Brain pericyte (primary cell): ENCODE measurements around the gene GLE1.

Experiments
- DNase-seq: peaks from one replicate; pipeline ENCODE4 v3.0.0-alpha.2; 2012; ENCODE audit warnings: low read depth, low spot score

GLE1 gene, protein sequence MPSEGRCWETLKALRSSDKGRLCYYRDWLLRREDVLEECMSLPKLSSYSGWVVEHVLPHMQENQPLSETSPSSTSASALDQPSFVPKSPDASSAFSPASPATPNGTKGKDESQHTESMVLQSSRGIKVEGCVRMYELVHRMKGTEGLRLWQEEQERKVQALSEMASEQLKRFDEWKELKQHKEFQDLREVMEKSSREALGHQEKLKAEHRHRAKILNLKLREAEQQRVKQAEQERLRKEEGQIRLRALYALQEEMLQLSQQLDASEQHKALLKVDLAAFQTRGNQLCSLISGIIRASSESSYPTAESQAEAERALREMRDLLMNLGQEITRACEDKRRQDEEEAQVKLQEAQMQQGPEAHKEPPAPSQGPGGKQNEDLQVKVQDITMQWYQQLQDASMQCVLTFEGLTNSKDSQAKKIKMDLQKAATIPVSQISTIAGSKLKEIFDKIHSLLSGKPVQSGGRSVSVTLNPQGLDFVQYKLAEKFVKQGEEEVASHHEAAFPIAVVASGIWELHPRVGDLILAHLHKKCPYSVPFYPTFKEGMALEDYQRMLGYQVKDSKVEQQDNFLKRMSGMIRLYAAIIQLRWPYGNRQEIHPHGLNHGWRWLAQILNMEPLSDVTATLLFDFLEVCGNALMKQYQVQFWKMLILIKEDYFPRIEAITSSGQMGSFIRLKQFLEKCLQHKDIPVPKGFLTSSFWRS

DNA sequence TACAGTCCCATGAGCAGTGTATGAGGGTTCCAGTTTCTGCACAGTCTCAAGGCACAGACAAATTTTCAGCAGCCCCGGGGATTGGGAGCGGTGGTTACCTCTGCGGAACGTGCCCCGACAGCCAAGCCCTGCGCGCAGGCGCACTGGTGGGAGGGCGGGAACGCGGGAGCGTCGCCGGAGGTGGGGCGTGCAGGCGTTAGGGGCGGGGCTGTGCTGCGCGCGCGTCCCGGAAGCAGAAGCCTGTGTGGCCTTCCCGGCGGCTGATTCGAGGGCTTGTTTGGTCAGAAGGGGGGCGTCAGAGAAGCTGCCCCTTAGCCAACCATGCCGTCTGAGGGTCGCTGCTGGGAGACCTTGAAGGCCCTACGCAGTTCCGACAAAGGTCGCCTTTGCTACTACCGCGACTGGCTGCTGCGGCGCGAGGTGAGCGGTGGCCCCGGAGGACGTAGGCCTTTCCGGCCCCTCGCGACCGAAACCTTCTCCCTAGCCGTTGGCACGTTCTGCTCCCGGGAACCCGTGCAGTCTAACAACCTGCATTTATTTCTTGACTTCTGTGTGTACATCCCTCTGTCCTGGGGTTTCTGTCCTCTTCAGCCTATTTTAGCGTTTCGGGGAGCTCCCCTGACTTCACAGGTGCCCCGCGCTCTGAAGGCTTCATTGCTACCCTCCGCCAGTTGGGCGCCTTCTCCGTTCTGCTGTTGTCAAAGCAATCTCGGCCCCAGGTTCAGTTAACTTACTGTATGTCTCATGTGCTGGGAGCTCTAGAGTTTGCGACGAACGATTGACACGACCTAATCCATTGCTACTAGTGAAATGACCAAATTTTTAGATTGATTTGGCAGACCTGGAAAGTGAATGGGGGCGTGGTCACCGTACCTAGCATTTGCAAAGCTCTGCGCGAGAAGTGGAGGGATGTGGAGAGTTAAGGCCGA lies at the start of gene GLE1:
Gene GLE1, plus strand, starts transcription at position 235 of the 929 bp plus-strand sequence. Its CDS starts 87 bp downstream, at position 322.
- peak; percentile 77 for DNase-seq

DNA sequence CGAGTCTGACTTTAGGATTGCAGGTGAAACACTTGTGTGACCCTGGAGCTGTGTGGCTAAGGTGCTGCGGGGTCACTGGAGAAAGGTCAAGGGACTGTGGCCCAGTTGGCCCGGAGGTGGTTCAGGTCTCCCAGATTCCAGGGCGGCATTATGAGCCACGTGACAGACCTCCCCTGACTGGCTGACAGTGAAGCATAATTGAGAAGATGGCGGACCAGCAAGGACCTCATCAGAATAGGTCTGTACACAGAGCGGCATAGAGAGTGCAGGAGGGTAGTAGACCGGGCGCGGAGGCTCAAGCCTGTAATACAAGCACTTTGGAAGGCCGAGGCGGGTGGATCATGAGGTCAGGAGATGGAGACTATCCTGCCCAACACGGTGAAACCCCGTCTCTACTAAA lies 49.5 kb upstream of the GLE1 start:
- DNase-seq, result no peak

DNA sequence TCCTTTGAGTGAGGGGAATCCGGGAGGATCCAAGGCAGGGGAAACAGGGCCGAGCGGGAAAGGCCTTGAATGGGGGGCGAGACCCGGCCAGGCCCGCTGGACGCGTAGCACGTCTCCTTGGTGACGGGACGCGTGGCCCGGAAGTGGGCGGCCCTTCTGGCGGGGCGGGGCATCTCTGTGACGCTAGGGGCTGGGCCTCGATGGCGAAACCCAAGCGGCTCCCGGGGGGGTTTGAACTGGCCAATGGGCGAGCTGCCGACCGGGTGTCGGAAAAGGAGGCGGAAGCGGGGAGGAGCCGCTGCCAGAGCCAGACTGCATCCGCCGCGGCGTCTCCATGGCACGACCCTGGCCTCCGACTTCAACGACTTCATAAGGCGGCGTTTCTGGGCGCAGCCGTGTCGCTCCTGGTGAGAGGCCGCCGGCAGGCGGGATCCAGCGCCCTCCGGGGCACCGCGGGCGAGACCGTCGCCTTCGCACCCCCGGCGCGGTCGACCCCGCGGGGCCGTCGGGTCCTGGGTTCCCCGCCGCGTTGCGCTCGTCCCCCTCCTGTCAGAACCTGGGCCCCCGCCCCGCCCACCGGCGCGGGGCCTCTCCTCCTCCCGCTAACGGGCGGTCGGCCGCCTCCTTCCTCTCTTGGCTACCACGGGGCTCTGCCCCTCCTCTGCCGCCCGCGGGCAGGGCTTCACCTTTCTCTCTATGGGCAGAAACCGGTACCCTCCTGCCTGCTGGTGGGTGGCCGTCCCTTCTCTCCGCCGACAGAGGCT lies 48.5 kb upstream of the GLE1 start, which contains the start of gene ODF2:
Gene ODF2, plus strand, starts transcription at position 158 of the 764 bp plus-strand sequence. Its CDS starts 86 bp downstream, at position 244.
- DNase-seq, result peak; percentile 72

DNA sequence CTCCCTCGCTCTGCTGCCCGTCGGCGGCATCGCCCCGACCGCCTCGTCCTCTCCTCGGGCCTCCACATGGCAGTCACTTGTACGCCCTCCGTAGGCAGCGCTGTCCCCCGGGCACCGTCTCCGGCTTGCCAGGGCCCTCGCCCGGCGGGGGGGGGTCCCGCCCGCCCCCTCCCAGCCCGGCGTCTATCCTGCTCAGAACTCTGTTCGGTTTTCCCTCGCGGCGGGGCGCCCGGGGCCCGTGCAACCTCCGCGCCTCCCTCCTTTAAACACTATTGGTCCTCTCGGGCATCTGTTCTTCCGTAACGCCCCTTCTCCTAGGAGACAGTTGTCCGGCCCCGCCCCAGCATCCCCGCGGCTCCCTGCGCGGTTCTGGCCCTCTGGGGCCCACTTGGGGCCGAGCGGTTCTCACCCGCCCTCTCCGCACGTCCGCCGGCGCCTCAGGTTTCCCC lies 47.9 kb upstream of the GLE1 start:
- no peak for DNase-seq

DNA sequence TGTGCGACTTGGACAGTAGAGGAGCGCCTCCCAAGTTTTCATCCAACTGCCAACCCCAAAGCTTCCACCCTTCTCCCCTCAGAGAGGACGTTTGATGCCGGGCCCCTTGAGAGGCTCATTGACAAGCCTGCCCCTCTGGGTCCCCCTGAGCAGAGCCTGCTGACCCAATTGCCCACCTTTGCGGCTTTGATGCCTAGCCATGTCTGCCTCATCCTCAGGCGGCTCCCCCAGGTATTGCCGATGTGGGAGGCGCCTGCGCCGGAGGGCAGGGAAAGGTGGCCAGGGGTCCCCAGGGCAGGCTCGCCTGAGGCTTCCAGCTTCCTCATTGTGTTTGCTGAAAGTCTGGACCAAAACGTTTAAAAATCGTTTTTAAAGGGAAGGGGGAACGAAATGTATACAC lies 47.3 kb upstream of the GLE1 start:
- no peak for DNase-seq

DNA sequence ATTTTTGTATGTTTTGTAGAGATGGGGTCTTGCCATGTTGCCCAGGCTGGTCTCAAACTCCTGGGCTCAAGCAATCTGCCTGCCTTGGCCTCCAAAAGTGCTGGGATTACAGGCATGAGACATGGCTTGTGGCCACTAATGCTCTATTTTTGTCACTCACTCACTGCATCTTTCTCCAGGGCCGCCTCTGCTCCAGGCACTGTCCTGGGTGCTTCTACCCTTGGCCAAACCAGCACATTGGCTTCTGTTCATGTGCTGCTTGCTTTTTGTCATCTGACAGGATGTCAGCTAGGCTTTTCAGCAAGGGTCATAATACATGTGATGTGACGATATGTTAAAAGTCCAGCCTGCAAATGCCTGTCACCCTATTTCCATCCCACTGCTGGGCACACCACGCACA lies 45.5 kb upstream of the GLE1 start:
- no peak for DNase-seq

DNA sequence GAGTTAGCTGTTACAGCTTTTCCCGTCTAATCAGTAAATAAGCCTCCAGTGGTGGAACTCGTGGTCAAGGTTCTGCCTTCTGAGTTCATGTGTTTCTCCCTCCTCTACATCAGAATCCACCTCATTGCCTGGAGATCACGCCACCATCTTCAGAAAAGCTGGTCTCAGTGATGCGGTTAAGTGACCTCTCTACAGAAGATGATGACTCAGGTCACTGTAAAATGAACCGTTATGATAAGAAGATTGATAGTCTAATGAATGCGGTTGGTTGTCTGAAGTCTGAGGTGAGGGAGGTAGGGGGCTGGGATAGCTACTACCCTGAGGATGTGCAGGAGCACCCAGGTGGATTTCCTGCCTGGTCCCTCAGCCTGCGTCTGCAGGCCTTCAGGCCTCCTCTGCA lies 35.4 kb upstream of the GLE1 start:
- DNase-seq, result no peak

DNA sequence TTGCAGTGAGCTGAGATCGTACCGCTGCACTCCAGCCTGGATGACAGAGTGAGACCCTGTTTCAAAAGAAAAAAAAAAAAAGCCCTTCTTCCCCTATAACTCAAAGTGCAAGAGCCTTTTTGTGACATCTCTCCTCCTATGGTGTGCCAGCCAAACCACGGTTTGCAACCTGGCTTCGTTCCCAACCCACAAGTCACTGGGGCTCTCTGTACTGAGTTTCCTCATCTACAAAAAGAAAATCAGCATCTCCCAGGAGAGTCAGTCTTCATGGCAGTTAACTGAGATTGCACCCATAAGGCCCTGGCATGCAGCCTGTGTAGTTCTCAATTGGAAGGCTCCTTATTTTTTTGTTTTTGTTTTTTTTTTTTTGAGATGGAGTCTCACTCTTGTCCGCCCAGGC lies 34.0 kb upstream of the GLE1 start:
- no peak for DNase-seq

DNA sequence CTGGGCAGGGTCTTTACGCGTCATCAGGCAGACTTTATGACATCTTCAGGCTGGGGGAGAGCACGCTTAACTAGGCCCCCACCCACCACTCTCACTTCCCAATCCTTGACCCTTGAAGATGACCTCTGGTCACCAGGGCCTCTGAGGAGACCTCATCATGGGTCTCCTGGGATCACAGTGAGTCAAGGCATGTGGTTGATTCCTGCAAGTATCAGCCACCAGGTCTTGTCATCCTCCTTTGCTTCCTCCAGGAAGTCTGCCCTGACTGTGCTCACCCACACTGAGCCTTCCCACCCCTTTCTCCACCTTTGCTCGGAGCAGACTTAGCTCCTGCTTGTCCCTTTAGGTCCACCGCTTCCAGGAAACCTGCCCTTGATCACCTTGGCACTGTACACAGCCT lies 31.4 kb upstream of the GLE1 start:
- DNase-seq, result no peak

DNA sequence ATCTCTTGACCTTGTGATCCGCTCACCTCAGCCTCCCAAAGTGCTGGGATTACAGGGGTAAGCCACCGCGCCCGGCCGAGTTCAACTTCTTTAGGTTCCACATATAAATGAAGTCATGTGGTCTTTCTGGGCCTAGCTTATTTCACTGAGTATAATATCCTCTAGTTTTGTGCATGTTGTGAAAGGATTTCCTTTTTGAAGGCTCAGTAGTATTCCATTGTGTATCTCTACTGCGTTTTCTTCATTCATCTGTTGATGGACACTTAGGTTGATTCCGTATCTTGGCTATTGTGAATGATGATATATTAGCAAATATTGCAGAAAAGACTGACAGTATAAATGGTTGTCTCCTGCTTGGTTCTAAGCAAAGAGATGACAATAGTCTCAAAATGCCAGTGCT lies 28.7 kb upstream of the GLE1 start:
- DNase-seq, result no peak

DNA sequence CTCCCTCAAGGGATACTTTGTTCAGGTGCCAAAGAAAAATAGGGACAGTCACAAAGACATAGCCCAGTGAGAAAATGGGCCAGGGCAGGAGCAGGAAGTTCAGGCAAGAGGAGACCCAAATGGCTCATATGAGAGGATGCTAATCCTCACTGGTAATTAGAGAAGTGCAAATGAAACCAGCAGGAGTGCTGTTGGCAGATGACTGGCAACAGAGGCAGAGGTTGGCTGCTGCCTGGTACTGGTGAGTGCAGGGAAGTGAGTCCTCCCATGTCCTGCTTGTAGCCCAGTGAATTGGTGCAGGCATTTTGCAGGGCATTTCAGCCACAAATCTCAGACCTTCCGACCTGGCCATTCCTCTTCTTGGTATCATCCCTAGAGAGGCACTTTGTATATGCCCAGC lies 25.3 kb upstream of the GLE1 start:
- DNase-seq, result no peak

DNA sequence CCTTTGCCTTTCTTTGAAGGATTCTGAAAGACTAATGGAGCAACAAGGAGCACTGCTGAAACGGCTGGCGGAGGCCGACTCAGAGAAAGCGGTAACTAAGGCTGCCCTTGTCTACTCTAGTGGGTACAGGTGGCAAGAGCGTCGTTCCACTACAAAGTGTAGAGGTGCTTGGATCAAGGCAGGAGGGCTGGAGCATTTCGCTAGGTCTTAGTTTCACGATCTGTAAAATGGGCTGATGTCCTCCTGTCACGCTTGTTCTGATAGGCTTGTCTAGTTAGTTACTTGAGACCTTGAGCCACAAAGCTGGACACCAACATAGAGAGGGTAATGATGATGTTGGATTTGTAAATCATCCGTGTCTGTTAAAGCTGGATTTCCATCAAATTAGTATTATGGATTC lies 23.0 kb upstream of the GLE1 start:
- no peak for DNase-seq

DNA sequence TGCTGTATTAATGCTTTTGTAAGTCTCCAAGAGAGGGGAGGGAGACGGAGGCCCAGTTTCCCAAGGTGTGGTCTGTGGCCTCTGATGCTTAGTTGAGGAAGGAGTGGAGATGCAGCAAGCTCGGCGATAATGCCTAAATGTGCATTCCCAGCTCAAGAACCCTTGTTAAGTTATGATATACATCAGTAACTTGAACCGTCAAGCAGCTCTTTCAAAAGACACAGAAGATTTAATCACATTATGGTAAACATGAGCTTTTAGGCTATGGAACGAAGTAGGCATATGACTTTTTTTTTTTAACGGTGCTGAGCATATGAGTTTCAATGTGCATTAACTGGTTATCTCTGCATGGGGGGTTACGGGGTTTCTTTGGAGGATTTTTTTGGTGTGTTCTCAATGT lies 22.3 kb upstream of the GLE1 start:
- DNase-seq, result no peak

DNA sequence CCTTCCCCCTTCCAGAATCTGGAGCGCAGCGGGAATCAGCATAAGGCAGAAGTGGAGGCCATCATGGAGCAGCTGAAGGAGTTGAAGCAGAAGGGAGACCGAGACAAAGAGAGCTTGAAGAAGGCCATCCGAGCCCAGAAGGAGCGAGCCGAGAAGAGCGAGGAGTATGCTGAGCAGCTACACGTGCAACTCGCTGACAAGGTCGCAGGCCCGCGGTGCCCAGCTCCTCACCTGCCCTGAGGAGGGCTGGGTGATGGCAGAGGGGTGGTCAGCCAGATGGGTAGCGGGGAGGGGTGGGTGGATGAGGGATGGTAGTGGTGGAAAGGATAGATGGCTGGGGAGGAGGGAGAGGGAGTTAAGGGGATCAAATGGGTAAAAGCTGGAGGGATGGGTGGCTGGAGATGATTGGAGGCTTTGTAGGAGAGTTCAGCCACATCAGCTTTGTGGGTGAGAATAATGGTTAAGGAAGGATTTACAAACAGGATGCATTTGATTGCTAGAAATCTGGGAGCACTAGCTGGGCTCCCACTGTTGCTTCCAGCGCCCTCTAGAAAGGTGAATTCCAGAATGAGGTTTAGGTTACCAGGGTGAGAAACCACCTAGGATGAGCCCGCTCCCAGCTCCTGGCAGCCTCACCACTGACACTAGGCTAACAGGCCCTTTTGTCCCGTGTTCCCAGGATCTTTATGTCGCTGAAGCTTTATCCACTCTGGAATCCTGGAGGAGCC lies 19.7 kb upstream of the GLE1 start:
- no peak for DNase-seq

DNA sequence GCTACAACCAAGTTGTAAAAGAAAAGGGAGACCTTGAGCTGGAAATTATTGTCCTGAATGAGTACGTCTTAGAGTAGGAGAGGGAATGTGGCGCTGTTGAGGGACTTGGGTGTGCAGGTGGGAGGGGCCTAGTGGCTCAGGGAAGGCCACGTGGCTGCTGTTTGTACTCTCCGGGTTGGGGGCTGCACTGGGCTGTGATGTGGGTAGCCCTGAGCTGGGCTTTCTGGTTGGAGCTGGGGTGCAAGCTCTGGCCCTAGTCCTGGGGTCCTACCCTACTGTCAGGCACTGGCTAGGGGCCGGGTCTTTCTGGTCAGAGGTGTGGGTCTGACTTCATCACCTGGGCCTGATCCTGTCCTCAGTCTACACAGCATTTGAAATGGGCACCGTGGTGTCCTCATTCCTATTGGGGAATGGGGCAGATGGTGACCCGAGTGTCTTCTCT lies 19.1 kb upstream of the GLE1 start:
- no peak for DNase-seq

DNA sequence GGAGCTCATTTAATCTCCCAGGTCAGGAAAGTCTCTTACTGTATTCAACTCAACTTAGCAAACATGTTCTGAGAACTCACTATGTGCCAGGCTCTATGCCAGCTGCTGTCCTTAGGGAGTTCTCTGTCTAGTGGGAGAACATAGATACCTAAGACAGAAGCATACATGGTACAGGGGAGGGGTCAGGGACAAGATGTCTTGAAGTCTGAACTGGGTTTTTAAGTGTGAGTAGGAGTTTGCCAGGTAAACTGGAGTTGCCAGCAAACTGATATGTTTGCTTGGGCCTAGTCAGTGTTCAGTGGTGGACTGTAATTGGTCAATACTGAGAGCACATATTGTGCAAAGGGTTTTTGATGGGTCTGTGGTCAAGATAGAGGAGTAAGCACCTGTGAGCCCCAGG lies 18.3 kb upstream of the GLE1 start:
- DNase-seq, result no peak

DNA sequence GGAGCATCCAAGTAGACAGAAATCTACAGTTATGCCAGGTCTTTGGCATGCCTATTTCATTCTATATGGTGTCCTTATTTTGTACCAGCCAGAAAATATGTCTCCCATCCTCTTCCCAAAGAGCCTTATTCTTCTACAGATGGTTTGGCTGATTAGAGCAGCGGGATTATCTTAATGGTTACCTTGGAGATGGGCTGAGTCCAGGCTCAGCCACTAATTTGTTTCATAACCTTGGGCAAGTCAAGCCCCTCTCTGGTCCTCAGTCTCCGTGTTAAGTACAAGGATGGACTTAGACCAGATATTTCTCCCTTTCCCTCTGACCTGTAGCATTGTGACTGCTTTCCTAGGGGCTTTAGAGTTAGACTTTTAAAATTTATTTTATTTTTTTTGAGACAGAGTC lies 11.1 kb upstream of the GLE1 start:
- DNase-seq, result no peak

DNA sequence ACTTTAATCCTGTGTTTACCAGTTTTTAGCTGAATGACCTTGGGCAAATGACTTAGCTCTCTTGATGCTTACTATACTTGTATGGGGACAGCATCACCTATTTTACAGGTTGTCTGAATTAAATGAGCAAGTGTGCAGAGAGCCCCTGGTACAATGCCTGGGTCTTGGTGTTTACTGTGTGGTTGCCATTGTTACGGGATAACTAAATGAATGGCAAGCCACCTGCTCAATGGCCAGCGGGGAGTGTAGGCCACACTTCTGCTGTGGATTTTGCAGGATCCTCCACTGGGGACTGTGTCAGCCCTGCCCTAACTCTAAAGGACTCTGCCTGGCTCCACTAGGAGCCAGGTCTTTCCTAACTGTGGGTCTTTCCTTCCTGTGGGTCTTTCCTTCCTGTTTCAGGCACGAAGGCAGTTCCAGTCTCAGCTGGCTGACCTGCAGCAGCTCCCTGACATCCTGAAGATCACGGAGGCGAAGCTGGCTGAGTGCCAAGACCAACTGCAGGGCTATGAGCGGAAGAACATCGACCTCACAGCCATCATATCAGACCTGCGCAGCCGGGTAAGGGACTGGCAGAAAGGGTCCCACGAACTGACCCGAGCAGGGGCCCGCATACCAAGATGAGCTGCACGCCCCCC lies 10.3 kb upstream of the GLE1 start:
- peak; percentile 30 for DNase-seq

DNA sequence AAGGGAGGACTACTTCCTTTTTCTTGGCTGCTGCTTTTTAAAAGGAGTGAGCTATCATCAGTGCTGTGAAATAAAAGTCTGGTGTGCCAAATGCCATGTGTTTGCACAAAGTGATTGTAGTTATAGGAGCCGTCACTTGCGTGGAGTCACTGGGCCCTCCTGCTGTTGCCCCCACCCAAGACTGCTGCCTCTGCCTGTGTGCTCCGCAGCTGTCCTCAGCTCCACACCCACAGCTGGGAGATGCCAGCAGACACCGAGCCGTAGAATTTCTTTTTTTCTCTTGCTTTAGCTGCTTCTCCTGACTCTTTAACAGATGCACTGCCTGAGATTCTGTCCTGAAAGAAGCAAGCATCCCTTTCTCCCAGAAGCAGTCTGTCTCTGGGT lies 9.8 kb upstream of the GLE1 start:
- DNase-seq, result no peak

DNA sequence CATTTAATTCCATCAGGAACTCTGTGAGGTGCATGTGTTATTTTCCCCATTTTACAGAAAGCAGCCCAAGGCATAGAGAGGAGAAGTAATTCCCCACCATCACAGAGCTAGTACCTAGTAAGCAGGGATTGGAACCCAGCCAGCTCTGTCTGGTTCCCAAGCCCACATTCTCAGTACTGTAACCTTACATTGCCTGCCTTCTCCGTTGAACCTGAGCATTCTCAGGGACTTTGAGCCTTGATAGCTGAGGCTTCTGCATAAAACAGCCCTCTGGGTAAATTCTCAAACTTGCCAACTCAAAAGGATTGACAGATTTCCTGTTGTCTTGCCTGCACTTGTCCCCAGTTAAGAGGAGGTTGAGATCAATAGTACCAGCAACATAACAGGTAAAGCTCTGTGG lies 9.2 kb upstream of the GLE1 start:
- no peak for DNase-seq
